ENCODE data around the gene PLCG2.

DNA sequence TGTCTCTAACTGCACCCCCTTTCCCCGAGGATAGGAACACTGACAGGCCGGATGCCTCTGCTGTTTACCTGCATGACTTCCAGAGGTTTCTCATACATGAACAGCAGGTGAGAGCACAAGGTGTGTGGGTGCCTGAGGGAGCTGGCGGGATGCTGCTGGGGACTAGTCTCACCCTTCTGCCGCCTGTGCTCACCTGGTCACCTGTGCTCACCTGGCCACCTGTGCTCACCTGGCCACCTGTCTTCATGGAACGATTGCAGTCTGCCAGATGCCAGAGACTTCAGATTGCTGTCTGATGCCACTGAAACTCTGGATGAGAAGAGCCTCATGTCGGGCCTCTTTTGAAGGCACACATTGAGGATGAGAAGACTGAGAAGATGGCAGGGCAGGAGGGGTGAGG lies 104.1 kb downstream of the PLCG2 start:
- TF ChIP-seq, protein P1, sequence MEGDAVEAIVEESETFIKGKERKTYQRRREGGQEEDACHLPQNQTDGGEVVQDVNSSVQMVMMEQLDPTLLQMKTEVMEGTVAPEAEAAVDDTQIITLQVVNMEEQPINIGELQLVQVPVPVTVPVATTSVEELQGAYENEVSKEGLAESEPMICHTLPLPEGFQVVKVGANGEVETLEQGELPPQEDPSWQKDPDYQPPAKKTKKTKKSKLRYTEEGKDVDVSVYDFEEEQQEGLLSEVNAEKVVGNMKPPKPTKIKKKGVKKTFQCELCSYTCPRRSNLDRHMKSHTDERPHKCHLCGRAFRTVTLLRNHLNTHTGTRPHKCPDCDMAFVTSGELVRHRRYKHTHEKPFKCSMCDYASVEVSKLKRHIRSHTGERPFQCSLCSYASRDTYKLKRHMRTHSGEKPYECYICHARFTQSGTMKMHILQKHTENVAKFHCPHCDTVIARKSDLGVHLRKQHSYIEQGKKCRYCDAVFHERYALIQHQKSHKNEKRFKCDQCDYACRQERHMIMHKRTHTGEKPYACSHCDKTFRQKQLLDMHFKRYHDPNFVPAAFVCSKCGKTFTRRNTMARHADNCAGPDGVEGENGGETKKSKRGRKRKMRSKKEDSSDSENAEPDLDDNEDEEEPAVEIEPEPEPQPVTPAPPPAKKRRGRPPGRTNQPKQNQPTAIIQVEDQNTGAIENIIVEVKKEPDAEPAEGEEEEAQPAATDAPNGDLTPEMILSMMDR (IDR thresholded peaks at IDR 0.05; ENCODE audit: poor library complexity): no peak
- TF ChIP-seq EZH2 (IDR thresholded peaks at IDR 0.05; ENCODE audit: borderline replicate concordance): no peak
